Lower leg skin (tissue), 3 donors: Measurements from ENCODE around the gene EEF1AKMT1.

Experiments
- POLR2A ChIP-seq, 2 donors: fragments of 450-650 bp; IDR thresholded peaks; one replicate each; pipeline ENCODE4 v1.6.1; 2016 to 2017; ENCODE audit warnings: antibody characterized with exemption in 2 of 2, mild to moderate bottlenecking in 1 of 2, moderate library complexity in 1 of 2
- TF ChIP-seq, protein P1 (sequence below), 3 donors: fragments of 450-650 bp; IDR thresholded peaks; one replicate each; pipeline ENCODE4 v1.5.1; 2016; ENCODE audit warnings: antibody characterized with exemption in 3 of 3, mild to moderate bottlenecking in 3 of 3, moderate library complexity in 2 of 3

DNA sequence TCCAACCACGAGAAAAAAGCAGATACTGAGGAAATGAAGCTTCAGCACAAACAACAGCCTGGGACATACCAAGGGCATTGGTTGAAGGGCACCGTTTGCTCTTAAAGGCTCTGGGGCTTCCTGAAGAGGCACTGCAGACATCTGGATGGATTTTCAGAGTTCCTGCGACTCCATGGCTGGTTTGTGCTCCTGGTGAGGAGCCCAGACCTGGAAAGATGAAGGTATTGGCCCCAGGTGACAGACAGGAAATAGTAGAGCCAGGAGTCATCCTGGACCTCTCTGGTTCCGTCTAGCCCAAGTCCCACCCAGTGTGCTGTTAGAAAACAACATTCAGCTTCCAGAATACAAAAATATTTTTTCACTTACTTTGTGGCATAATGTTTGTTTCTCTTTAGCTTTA lies 64.0 kb downstream of the EEF1AKMT1 start:
- TF ChIP-seq POLR2A (IDR thresholded peaks at IDR 0.05) = no peak
- TF ChIP-seq, protein P1, sequence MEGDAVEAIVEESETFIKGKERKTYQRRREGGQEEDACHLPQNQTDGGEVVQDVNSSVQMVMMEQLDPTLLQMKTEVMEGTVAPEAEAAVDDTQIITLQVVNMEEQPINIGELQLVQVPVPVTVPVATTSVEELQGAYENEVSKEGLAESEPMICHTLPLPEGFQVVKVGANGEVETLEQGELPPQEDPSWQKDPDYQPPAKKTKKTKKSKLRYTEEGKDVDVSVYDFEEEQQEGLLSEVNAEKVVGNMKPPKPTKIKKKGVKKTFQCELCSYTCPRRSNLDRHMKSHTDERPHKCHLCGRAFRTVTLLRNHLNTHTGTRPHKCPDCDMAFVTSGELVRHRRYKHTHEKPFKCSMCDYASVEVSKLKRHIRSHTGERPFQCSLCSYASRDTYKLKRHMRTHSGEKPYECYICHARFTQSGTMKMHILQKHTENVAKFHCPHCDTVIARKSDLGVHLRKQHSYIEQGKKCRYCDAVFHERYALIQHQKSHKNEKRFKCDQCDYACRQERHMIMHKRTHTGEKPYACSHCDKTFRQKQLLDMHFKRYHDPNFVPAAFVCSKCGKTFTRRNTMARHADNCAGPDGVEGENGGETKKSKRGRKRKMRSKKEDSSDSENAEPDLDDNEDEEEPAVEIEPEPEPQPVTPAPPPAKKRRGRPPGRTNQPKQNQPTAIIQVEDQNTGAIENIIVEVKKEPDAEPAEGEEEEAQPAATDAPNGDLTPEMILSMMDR (IDR thresholded peaks at IDR 0.05) = no peak
